HG03342 (cell line): ENCODE data around the gene IL7R.
A peak's percentile ranks its signal among the peaks of the same experiment; 100 is the strongest.

Experiments used
- ATAC-seq: cut with Tn5 transposase; IDR thresholded peaks from one replicate; pipeline ENCODE4 v1.9.1; 2021; ENCODE audit warnings: mild to moderate bottlenecking, moderate library complexity; ENCODE audit not compliant: unreplicated experiment

Gene IL7R

DNA sequence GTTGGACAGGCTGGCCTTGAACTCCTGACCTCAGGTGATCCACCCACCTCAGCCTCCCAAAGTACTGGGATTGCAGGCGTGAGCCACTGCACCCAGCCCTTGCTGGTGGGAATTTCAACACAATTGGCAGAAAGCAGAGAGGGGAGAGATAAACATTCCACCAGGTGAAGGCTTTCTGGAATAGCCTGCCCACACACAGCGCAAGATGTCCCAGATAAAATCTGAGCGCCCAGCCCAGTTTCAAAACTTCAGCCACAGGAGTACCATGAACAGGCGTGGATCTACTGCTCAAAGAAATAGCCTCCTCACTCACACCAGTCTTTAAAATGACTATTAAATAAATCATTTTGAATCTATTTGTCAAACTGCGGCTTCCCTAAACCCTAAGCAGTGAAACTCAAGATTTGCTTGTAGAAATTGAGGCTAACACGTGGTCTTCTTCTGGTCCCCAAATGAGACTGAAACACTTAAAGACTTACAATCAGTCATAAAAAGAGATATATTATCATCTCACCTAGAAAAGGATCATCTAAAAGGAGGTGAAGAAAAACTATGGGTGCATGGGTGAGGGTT is 47.0 kb downstream of the IL7R start:
- ATAC-seq, result no peak

GRCh38 chr5:35904443-35905132 is 47.9 kb downstream of the IL7R start:
- ATAC-seq, result peak; percentile 67

GRCh38 chr5:35908228-35908627 is 51.5 kb downstream of the IL7R start:
- ATAC-seq, result no peak

DNA sequence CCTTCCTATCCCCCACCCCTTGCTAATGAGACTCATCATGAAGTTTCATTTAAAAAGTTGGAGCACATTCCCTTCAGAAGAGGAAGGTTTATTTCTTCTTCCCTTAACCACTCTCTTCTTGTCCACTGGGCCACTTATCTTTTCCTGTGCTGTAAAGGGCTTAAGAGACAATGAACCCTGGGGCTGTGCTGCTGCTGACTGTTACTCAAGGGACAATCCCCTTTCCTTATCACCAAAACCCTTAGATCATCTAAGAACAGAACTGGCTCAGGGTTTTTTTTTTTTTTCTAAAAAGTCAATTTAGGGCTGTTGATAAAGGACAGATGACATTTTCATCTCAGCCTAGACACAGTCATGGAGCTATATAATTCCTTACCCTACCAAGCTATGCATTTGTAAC is 52.1 kb downstream of the IL7R start:
- ATAC-seq, result no peak

- ATAC-seq, result no peak
Measured at GRCh38 chr5:35919191-35919590, 62.5 kb downstream of the IL7R start.

DNA sequence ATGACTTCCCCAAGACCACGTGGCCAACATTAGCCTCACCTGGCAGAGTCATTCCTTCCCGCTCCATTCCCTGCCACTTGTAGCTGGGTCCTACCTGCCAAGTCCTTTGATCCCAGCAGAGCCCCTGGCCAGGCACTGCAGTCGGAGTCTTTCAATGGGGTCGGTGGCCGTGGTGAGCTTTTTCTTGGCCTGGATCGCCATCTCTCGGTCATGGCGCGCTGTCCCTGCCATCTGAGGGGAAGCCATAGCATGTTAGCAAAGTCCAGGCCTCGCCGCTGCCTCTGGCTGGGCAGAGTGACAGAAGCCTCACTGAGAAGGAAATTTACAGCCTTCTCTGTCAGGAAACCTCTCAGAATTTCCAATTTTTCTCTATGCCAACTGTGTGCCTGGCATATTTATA is 64.2 kb downstream of the IL7R start:
- ATAC-seq, result no peak

GRCh38 chr5:35921930-35922329 is 65.2 kb downstream of the IL7R start:
- no peak for ATAC-seq

DNA sequence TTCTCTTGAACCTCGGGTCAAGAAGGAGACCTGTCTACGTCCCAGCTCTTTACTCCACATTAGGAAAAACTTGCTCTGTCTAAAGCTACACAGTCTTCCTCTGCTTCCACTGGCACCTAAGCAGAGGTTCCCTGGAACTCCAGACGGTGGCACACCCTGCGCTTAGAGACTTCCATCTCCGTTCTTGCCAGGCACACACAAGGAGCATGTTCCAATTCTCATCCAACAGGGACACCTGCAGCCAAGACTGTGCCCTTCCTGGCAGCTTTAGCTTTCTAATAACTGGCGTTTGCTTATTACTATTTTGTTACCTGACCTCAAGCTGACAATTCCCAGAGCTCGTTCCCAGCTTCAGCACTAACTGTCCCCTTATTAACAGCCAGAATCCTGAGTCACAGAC is 65.8 kb downstream of the IL7R start:
- ATAC-seq, result no peak

GRCh38 chr5:35924122-35924949 is 67.6 kb downstream of the IL7R start:
- ATAC-seq, result no peak

GRCh38 chr5:35924950-35925722 is 68.4 kb downstream of the IL7R start:
- no peak for ATAC-seq

GRCh38 chr5:35926389-35927051 is 69.8 kb downstream of the IL7R start:
- ATAC-seq, result peak; percentile 74
